Thyroid gland (tissue), 4 donors: Measurements from ENCODE around the gene ST6GALNAC3.

ENCODE experiments used
- CTCF ChIP-seq, 6 experiments: fragments of 200-600 bp in 3 of 6; fragments of 450-650 bp in 3 of 6; sonication (generic) in 3 of 6; IDR thresholded peaks; one replicate each; pipeline ENCODE4 v1.5.1; 2016 to 2019; ENCODE audit warnings: antibody characterized with exemption in 6 of 6, mild to moderate bottlenecking in 2 of 6, inconsistent platforms in 1 of 6, moderate library complexity in 1 of 6
- POLR2A ChIP-seq, 2 donors: fragments of 450-650 bp; IDR thresholded peaks; one replicate each; pipeline ENCODE4 v1.6.1; 2017; ENCODE audit warnings: antibody characterized with exemption in 2 of 2, mild to moderate bottlenecking in 2 of 2, moderate library complexity in 1 of 2

- no peak for TF ChIP-seq CTCF (IDR thresholded peaks at IDR 0.05)
- no peak for TF ChIP-seq POLR2A (IDR thresholded peaks at IDR 0.05)
Measured at GRCh38 chr1:76170084-76170483, 95.5 kb downstream of the ST6GALNAC3 start.
